ENCODE data around the gene ACOXL.

DNA sequence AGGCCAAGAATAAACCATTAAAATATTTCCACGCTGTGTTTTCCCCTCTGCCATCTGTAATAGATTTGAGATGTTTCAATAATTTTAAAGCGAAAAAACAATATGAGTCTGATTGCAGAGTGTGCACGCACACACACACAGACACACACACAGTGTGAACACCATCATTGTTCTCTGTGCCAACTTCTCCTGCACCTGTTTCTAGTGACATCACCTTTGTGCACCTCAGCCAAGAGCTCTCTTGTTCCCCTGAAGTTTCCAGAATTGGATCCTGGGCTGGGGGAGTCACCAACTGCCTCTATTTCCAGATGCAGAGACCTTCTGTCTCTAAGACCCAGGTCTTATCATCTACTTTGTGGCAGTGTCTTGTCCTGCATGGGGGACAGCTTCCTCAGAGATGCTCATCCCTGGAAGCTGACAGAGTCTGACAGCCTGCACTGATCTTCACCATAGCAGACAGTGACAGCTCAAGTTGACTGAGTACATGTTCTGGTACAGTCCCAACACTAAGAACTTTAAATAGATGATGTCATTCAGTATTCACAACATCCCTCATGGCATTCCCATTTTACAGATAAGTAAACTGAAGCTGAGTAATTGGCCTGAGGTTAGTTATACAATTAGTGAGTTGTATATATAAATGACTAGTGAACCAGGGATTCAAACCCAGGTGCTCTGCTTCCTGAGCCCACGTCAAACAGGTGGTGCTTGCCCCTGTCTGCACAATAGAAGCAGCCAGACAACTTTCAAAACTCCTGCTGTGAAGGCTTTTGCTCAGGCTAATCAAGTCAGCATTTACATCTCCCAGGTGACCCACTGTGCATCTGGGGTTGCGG is 39.4 kb downstream of the ACOXL start:
- no peak for TF ChIP-seq POLR2A (IDR thresholded peaks at IDR 0.05; ENCODE audit: low read length)
- no peak for TF ChIP-seq GATA1 (IDR thresholded peaks at IDR 0.05; ENCODE audit: low read depth, low read length)

Data from erythroblast (primary cell).